K562 (cell line): ENCODE results near the gene EVA1B. TPM values are rescaled to one million over a fixed set of nuclear protein-coding genes. Genes with fewer than 3 reads are reported as not detected.

ENCODE experiments used
- BRF1 ChIP-seq: IDR thresholded peaks from 3 replicates; pipeline ENCODE4 v1.6.1; 2011; ENCODE audit warnings: borderline replicate concordance, mild to moderate bottlenecking; ENCODE audit not compliant: insufficient read length; ENCODE audit errors: extremely low read depth
- CBFA2T3 ChIP-seq: fragments of 450-650 bp; IDR thresholded peaks from 2 replicates; pipeline ENCODE4 v1.6.1; 2017
- CBFB ChIP-seq: sonication (generic); formaldehyde crosslinking; IDR thresholded peaks from 2 replicates; pipeline ENCODE4 v1.4.0; 2020; ENCODE audit warnings: mild to moderate bottlenecking, missing genetic modification reagents
- CCAR2 ChIP-seq: fragments of 200-400 bp; formaldehyde crosslinking; IDR thresholded peaks from 2 replicates; pipeline ENCODE4 v1.6.1; 2017; ENCODE audit warnings: mild to moderate bottlenecking, low read depth, low read length
- ELF4 ChIP-seq: fragments of 450-650 bp; formaldehyde crosslinking; IDR thresholded peaks from 2 replicates; pipeline ENCODE4 v1.4.0; 2022; ENCODE audit warnings: missing genetic modification characterization
- ERF ChIP-seq: fragments of 450-650 bp; formaldehyde crosslinking; IDR thresholded peaks from 2 replicates; pipeline ENCODE4 v1.4.0; 2020; ENCODE audit warnings: mild to moderate bottlenecking, mixed read lengths
- KLF10 ChIP-seq: fragments of 250-450 bp; sonication (Bioruptor Pico); IDR thresholded peaks from 2 replicates; pipeline ENCODE4 v1.6.1; 2021; ENCODE audit warnings: matching md5 sums
- PCBP2 ChIP-seq: fragments of 200-400 bp; formaldehyde crosslinking; IDR thresholded peaks from 2 replicates; pipeline ENCODE4 v1.6.1; 2018; ENCODE audit warnings: low read length, low read depth, mild to moderate bottlenecking, moderate library complexity; ENCODE audit not compliant: poor library complexity, severe bottlenecking
- PHF20 ChIP-seq: fragments of 450-650 bp; IDR thresholded peaks from 2 replicates; pipeline ENCODE4 v1.6.1; 2018; ENCODE audit not compliant: partially characterized antibody
- POLR2H ChIP-seq: IDR thresholded peaks from 2 replicates; pipeline ENCODE4 v1.6.1; 2016; ENCODE audit warnings: missing genetic modification characterization, low read depth, mild to moderate bottlenecking, control low read depth, missing compliant biosample characterization, moderate library complexity
- PRMT5 ChIP-seq: sonication (generic); formaldehyde crosslinking; IDR thresholded peaks from 2 replicates; pipeline ENCODE4 v1.5.0; 2020; ENCODE audit warnings: missing genetic modification reagents
- RAD21 ChIP-seq, 2 experiments: fragments of 250-450 bp in 1 of 2; fragments of 450-650 bp in 1 of 2; sonication (Bioruptor Pico) in 1 of 2; formaldehyde crosslinking in 1 of 2; IDR thresholded peaks in 1 of 2; conservative IDR thresholded peaks in 1 of 2; 2 replicates each; pipeline versions ENCODE4 v1.4.0 to v1.8.0; 2020 to 2022; ENCODE audit warnings: mild to moderate bottlenecking in 2 of 2, moderate library complexity in 1 of 2
- RFX7 ChIP-seq: fragments of 250-450 bp; sonication (Bioruptor Pico); IDR thresholded peaks from 2 replicates; pipeline ENCODE4 v1.5.1; 2021; ENCODE audit warnings: mild to moderate bottlenecking
- ZFP36 ChIP-seq: fragments of 150-350 bp; IDR thresholded peaks from 2 replicates; pipeline ENCODE4 v1.6.1; 2018; ENCODE audit warnings: low read length, low read depth; ENCODE audit not compliant: partially characterized antibody
- ZNF253 ChIP-seq: fragments of 250-450 bp; sonication (Bioruptor Pico); conservative IDR thresholded peaks from 2 replicates; pipeline ENCODE4 v1.6.1; 2021; ENCODE audit warnings: mild to moderate bottlenecking
- polyA plus RNA-seq, 8 experiments: library from polyadenylated mRNA; depleted of rRNA in 4 of 8; stranded (reverse) in 5 of 8; unstranded in 3 of 8; fragments of >200 nt; fragmentation: Nextera tagmentation in 2 of 8; fragmentation: Illumina TruSeq in 1 of 8; extraction: Ambion mirVana in 2 of 8; extraction: Trizol in 1 of 8; gene quantifications; 2 replicates each; pipeline versions ENCODE4 v1.2.1 to v1.2.3, GENCODE V29; 2011 to 2014; ENCODE audit warnings: inconsistent platforms in 1 of 8, missing spikeins in 1 of 8
- total RNA-seq, 7 experiments: library from RNA; depleted of rRNA in 6 of 7; stranded (reverse); fragments of >200 nt in 6 of 7; fragmentation: Illumina TruSeq in 2 of 7; extraction: Trizol in 2 of 7; gene quantifications; 2 replicates each; pipeline versions ENCODE4 v1.2.1 to v1.2.3, GENCODE V29; 2011 to 2021; ENCODE audit warnings: low replicate concordance in 1 of 7
- TF ChIP-seq, protein P1 (sequence below): fragments of 450-650 bp; formaldehyde crosslinking; conservative IDR thresholded peaks from 2 replicates; pipeline ENCODE4 v1.4.0; 2022; ENCODE audit warnings: mild to moderate bottlenecking, missing genetic modification characterization
- TF ChIP-seq, protein P2 (sequence below), 3 experiments: fragments of 200-800 bp in 1 of 3; sonication (Bioruptor generic) in 1 of 3; sonication (generic) in 1 of 3; formaldehyde crosslinking in 1 of 3; IDR thresholded peaks; 2 replicates each; pipeline versions ENCODE4 v1.6.1 to v1.8.0; 2016 to 2022; ENCODE audit warnings: mild to moderate bottlenecking in 2 of 3, missing compliant biosample characterization in 2 of 3, missing genetic modification characterization in 2 of 3, missing genetic modification reagents in 1 of 3
- TF ChIP-seq, protein P3 (sequence below): fragments of 450-650 bp; IDR thresholded peaks from 2 replicates; pipeline ENCODE4 v1.6.1; 2016; ENCODE audit warnings: antibody characterized with exemption
- TF ChIP-seq, protein P4 (sequence below): sonication (generic); formaldehyde crosslinking; IDR thresholded peaks from 2 replicates; pipeline ENCODE4 v1.8.1; 2023; ENCODE audit warnings: mild to moderate bottlenecking, missing genetic modification reagents
- TF ChIP-seq, protein P5 (sequence below): IDR thresholded peaks from 2 replicates; pipeline ENCODE4 v1.6.1; 2011; ENCODE audit not compliant: insufficient read length; ENCODE audit errors: extremely low read depth

Gene EVA1B
- total and polyA plus RNA-seq, 9 of the 15 experiments (the other 6 are each of a cell fraction or from before 2014, with no cell fraction given) = 0.08 to 65.7 (median 2.4) TPM

DNA sequence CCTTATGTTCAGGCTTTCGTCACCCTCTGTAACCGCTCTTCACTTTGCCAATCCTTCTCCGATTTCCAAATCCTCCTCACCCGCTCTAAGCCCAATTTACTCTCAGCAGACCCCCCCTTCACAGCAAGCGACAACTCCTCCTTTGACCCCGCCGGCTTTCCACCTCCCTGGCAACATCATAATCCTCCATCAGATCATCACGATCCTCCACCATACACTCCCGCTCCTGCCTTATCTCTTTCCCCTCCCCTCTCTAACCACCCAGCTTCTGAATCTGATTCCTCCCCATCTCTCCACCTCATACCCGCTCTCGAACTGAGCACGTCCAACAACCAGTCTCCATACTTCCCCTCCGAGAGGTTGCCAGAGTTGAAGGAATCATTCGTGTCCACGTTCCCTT is 7.5 kb upstream of the EVA1B start (continued):
- 0 out of 2 replicates have a peak, but pooled peaks have one; percentile 35 for TF ChIP-seq ELF4 (CRISPR knock-in tag)
- TF ChIP-seq PHF20 = no peak
- no peak for TF ChIP-seq CCAR2
- no peak for TF ChIP-seq CBFA2T3
- no peak for TF ChIP-seq RAD21 (CRISPR knock-in tag; conservative IDR thresholded peaks at IDR 0.05 in 1 of 2, IDR thresholded peaks at IDR 0.05 in 1 of 2)
- TF ChIP-seq, protein P1, sequence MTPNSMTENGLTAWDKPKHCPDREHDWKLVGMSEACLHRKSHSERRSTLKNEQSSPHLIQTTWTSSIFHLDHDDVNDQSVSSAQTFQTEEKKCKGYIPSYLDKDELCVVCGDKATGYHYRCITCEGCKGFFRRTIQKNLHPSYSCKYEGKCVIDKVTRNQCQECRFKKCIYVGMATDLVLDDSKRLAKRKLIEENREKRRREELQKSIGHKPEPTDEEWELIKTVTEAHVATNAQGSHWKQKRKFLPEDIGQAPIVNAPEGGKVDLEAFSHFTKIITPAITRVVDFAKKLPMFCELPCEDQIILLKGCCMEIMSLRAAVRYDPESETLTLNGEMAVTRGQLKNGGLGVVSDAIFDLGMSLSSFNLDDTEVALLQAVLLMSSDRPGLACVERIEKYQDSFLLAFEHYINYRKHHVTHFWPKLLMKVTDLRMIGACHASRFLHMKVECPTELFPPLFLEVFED (CRISPR knock-in tag) = 0 out of 2 replicates have a peak, but pooled peaks have one; percentile 55
- no peak for TF ChIP-seq ZFP36
- no peak for TF ChIP-seq BRF1
- no peak for TF ChIP-seq PCBP2
- no peak for TF ChIP-seq POLR2H
- TF ChIP-seq KLF10 = no peak
- TF ChIP-seq, protein P2, sequence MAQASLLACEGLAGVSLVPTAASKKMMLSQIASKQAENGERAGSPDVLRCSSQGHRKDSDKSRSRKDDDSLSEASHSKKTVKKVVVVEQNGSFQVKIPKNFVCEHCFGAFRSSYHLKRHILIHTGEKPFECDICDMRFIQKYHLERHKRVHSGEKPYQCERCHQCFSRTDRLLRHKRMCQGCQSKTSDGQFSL (CRISPR knock-in tag; IDR thresholded peaks at IDR 0.05) = no peak
- TF ChIP-seq, protein P2 (tag; IDR thresholded peaks at IDR 0.05) = no peak
- TF ChIP-seq, protein P3, sequence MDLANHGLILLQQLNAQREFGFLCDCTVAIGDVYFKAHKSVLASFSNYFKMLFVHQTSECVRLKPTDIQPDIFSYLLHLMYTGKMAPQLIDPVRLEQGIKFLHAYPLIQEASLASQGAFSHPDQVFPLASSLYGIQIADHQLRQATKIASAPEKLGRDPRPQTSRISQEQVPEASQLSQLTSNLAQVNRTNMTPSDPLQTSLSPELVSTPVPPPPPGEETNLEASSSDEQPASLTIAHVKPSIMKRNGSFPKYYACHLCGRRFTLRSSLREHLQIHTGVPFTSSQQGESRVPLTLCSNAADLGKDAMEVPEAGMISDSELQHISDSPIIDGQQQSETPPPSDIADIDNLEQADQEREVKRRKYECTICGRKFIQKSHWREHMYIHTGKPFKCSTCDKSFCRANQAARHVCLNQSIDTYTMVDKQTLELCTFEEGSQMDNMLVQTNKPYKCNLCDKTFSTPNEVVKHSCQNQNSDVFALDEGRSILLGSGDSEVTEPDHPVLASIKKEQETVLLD = 0 out of 2 replicates have a peak, but pooled peaks have one; percentile 25
- no peak for TF ChIP-seq RFX7 (CRISPR knock-in tag)
- TF ChIP-seq ERF (CRISPR knock-in tag) = no peak
- TF ChIP-seq, protein P4, sequence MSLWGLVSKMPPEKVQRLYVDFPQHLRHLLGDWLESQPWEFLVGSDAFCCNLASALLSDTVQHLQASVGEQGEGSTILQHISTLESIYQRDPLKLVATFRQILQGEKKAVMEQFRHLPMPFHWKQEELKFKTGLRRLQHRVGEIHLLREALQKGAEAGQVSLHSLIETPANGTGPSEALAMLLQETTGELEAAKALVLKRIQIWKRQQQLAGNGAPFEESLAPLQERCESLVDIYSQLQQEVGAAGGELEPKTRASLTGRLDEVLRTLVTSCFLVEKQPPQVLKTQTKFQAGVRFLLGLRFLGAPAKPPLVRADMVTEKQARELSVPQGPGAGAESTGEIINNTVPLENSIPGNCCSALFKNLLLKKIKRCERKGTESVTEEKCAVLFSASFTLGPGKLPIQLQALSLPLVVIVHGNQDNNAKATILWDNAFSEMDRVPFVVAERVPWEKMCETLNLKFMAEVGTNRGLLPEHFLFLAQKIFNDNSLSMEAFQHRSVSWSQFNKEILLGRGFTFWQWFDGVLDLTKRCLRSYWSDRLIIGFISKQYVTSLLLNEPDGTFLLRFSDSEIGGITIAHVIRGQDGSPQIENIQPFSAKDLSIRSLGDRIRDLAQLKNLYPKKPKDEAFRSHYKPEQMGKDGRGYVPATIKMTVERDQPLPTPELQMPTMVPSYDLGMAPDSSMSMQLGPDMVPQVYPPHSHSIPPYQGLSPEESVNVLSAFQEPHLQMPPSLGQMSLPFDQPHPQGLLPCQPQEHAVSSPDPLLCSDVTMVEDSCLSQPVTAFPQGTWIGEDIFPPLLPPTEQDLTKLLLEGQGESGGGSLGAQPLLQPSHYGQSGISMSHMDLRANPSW (CRISPR knock-in tag) = no peak
- TF ChIP-seq CBFB = no peak
- no peak for TF ChIP-seq PRMT5 (CRISPR knock-in tag)
- no peak for TF ChIP-seq ZNF253
- TF ChIP-seq, protein P5, sequence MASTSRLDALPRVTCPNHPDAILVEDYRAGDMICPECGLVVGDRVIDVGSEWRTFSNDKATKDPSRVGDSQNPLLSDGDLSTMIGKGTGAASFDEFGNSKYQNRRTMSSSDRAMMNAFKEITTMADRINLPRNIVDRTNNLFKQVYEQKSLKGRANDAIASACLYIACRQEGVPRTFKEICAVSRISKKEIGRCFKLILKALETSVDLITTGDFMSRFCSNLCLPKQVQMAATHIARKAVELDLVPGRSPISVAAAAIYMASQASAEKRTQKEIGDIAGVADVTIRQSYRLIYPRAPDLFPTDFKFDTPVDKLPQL = no peak
